GM18498 (cell line): ENCODE measurements around the gene MARK2.

Experiments
- ATAC-seq: cut with Tn5 transposase; IDR thresholded peaks from one replicate; pipeline ENCODE4 v1.9.1; 2021; ENCODE audit warnings: mild to moderate bottlenecking, moderate library complexity; ENCODE audit not compliant: unreplicated experiment

Gene MARK2

GRCh38 chr11:63879598-63880402 lies 40.9 kb downstream of the MARK2 start:
- no peak for ATAC-seq

DNA sequence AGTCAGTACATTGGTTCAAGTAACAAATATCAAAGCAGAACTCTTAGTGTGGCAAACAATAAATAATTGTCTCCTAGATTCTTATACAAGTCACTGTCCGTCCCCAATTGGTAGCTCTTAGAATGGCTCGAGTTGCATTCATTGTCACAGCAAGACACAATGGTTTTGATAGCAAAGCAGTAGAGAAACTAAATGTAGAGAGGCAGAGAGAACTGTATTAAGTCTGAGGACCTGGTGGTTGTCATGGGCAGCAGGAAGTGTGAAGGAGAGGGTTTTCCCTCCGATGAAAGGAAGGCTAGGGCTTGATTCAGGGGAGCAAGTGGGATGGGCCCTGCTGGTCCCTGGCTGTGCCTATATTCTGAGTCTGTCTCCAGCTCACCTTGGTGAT lies 41.5 kb downstream of the MARK2 start:
- no peak for ATAC-seq

- no peak for ATAC-seq
Observed at GRCh38 chr11:63882555-63883242, 43.8 kb downstream of the MARK2 start.

- ATAC-seq: no peak
Observed at GRCh38 chr11:63883791-63884190, 44.9 kb downstream of the MARK2 start.

DNA sequence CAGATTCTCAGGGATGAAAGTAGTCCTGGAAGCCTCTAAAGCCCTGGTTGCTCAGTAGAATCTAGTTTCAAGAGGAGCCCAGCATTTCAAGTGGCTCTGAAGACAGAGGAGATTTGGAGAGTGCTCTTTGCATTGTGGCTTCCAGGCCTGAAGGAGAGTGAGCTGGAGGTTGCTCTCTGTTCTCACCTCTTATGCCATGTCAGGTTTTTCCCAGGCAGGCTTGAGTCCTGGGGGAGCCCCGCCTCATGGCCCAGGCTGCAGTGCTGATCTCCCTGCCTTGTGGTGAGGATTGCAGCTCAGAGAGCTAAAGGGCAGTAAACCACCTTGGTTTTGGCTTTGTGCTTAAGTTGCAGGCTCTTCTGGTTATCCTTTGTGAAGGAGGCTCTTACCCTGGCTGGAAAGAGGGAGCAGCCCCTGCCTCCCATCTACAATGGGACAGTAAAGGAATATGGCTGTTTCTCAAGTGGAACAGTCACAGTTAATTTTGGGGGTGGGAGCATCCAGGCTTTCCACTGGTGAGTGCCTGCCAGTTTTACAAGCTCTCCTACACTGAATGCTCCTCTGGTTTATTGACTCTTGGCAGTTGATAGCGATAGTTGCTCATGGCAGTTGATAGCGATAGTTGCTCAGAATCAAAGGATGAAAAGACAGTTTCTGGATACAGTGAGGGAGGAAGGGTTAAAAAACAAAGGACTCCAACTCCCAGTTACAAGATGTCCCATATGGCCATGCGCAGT lies 45.5 kb downstream of the MARK2 start:
- no peak for ATAC-seq

GRCh38 chr11:63887386-63887999 lies 48.6 kb downstream of the MARK2 start:
- no peak for ATAC-seq

GRCh38 chr11:63888170-63889086 lies 49.5 kb downstream of the MARK2 start:
- ATAC-seq: peak; percentile 60

- no peak for ATAC-seq
Observed at GRCh38 chr11:63889344-63889743, 50.4 kb downstream of the MARK2 start.

DNA sequence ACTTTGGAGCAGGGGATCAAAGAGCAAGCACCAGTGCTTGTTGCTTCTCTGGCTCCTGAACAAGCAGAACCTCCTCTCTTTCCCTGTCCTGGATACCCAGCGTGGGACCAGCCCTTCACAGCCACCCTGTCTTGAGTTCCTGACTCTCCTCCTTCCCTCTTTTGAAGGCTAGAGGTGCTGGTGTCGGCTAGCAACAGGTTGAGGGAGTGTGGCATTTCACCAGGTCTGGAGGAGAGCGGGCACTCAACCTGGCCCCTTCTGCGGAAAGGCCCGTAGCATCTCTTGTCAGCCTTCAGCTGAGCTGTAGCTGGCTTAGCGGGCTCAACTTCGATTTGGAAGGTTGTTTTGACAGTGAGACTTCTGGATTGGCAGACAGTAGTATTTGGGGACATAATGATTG lies 51.5 kb downstream of the MARK2 start:
- ATAC-seq: no peak

DNA sequence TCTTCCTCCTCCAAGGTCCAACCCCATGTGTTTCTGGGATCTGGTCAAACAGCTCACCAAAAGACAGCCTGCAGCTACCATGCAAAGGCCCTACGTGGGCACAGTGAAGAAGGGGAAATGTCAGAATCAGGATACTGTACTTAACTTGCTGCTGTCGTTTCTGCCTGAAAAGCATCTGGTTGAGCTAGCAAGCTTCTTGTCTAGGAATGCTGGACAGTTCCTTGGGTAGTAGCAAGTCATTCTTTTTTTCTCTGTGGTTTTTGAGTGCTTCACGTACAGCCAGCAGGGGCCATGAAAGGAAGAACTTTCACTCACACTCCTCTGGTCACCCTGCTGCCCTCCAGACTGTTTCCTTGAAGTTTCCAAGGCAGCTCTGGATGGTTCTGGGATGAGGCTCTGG lies 53.3 kb downstream of the MARK2 start:
- ATAC-seq: no peak

DNA sequence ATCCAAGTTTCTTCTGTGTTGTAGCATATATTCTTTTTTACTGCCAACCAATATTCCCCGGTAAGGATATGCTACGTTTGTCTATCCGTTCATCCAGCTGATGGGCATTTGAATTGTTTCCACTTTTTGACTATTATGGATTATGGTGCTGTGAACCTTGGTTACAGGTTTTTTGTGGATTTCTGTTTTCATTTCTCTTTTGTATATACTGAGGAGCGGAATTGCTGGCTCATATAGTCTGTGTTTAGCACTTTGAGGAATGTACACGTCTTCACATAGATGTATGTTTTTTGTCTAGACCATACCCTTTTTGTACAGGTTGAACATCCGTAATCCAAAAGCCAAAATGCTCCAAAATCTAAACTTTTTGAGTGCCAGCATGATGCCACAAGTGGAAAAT lies 54.4 kb downstream of the MARK2 start:
- ATAC-seq: no peak

- no peak for ATAC-seq
Observed at GRCh38 chr11:63896071-63896470, 57.2 kb downstream of the MARK2 start.

- ATAC-seq: no peak
Observed at GRCh38 chr11:63897459-63898146, 58.7 kb downstream of the MARK2 start.

- no peak for ATAC-seq
Observed at GRCh38 chr11:63901660-63902059, 62.8 kb downstream of the MARK2 start.

DNA sequence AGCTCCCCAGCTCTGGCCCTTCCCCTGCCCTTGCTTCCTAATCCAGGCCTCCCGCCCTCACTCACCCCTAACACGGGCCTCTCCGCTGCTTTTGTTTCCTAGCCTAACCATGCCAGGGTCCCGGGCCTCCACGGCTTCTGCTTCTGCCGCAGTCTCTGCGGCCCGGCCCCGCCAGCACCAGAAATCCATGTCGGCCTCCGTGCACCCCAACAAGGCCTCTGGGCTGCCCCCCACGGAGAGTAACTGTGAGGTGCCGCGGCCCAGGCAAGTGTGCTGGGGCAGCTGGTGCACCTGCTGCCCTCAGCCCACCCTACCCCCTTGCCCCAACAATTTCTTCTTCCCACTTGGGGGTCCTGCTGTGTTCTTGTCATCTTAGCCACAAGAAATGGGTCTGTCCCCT lies 65.0 kb downstream of the MARK2 start:
- no peak for ATAC-seq

- no peak for ATAC-seq
Observed at GRCh38 chr11:63904743-63905142, 65.8 kb downstream of the MARK2 start.

DNA sequence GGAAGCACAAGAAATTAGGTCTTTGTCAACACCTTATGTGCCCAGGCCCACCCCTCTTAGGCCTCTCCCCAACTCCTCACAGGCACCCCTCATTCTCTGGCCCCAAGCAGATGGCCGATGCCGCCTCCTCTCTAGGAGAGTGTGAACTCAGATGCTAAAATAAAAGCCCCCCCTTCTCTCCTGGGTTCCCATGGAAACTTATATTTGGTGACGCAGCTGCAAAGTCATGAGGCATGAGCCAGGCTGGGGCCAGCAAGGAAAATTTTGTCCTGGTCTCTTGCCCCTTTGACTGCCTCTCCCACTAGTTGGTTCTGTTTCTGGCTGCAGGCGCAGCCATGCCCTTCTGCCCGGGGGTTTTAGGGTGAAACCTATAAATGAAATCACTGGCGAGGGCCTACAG lies 66.3 kb downstream of the MARK2 start:
- no peak for ATAC-seq

DNA sequence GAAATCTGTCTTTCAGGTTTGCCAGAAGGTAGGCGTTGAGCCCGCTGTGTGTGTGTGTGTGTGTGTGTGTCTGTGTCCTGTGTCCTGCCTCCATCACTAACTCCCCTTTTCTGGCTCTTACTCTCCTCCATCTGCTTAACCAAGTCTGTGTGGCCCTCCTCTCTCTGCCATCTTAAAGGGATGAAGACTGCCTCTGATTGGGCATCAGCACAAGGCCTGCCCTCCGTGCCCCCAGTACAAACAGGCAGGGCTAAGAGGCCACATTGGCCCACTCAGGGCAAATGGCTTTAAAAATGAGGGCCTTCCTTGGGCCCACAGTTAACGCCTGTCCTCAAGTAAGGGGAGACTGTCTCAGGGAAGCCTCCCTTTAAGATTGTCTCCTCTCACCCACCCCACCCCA lies 67.2 kb downstream of the MARK2 start:
- no peak for ATAC-seq

DNA sequence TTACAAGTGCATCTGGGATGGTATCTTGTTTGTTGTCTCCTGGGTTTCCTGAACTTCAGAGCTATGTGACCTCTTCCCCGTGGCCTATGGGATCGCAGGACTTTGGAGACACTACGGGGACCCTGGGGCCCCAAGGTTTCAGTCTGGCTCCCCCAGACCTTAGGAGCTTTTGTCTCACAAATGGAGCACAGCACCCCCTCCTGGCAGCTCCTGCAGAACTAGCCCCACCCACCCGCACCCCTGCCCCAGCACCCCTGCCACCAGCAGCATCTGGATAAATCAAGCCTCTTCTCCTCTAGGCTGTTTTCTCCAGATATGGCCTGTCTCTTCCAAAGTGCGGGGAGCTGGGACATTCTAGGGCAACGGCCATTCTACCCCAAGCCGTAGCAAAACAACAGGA lies 67.7 kb downstream of the MARK2 start:
- ATAC-seq: no peak

GRCh38 chr11:63907063-63907462 lies 68.2 kb downstream of the MARK2 start:
- ATAC-seq: no peak
